K562 (cell line): ENCODE data around the gene CRHR2. TPM values are rescaled to one million over a fixed set of nuclear protein-coding genes. Genes with fewer than 3 reads are reported as not detected.

Experiments
- ATAC-seq: fragments of 200-7000 bp; cut with Tn5 transposase; 3 replicates; pipeline ENCODE4 v1.9.1; 2020; ENCODE audit warnings: moderate library complexity
- BruUV-seq: library from RNA; stranded (reverse); fragments of 400-500 nt; replicated peaks from 2 replicates; lab custom pipeline; 2021; lab: Mats Ljungman, UMichigan
- CTCF ChIA-PET: fragments of 300-600 bp; formaldehyde crosslinking; extraction: SDS; loops from one replicate; lab custom pipeline; 2021; ENCODE audit warnings: low intra/inter-chr PET ratio; lab: Yijun Ruan, JAX
- POLR2A ChIA-PET: fragments of 300-600, 350-650 bp; sonication (Branson Sonifier 250); formaldehyde crosslinking; extraction: SDS; loops from one replicate; lab custom pipeline; 2021; ENCODE audit warnings: antibody characterized with exemption, inconsistent platforms; lab: Yijun Ruan, JAX
- DNase-seq, 4 experiments: peaks; one replicate each; pipeline versions ENCODE4 v3.0.0 to v3.0.0-alpha.2; 2011 to 2018; ENCODE audit warnings: low spot score in 3 of 4, mixed read lengths in 3 of 4; ENCODE audit errors: extremely low read depth in 1 of 4
- FAIRE-seq: peaks from 2 replicates; lab custom pipeline; 2011; peaks lifted over from hg19 to GRCh38; lab: Jason Lieb, UNC
- H2AFZ ChIP-seq: 2 replicates; pipeline ENCODE4 v1.6.0; 2011; ENCODE audit warnings: low read depth, low read length, control low read depth, inconsistent platforms
- H3K27ac ChIP-seq: fragments of 200-600 bp; 3 replicates; pipeline ENCODE4 v1.8.0; 2011; ENCODE audit warnings: low read depth, mild to moderate bottlenecking, control low read depth, inconsistent platforms, low read length, moderate library complexity, mixed read lengths; ENCODE audit errors: extremely low read depth
- H3K27me3 ChIP-seq, 2 experiments: fragments of 300-600 bp in 1 of 2; 2 replicates in 1 of 2; 3 replicates in 1 of 2; pipeline versions ENCODE4 v1.6.0 to v1.8.0; 2011; ENCODE audit warnings: inconsistent platforms in 2 of 2, low read length in 2 of 2, mild to moderate bottlenecking in 1 of 2, mixed read lengths in 1 of 2, moderate library complexity in 1 of 2; ENCODE audit not compliant: control insufficient read depth in 2 of 2, insufficient read depth in 2 of 2
- H3K36me3 ChIP-seq: fragments of 300-600 bp; 3 replicates; pipeline ENCODE4 v1.8.0; 2011; ENCODE audit warnings: mild to moderate bottlenecking, low read length, inconsistent platforms; ENCODE audit not compliant: control insufficient read depth, insufficient read depth
- H3K4me1 ChIP-seq, 2 experiments: fragments of 200-600 bp in 1 of 2; replicated peaks in 1 of 2; 2 replicates in 1 of 2; 3 replicates in 1 of 2; pipeline versions ENCODE4 v1.5.1 to v1.8.0; 2011; ENCODE audit warnings: inconsistent platforms in 2 of 2, low read length in 2 of 2, mild to moderate bottlenecking in 1 of 2, mixed read lengths in 1 of 2, moderate library complexity in 1 of 2; ENCODE audit not compliant: control insufficient read depth in 2 of 2, insufficient read depth in 2 of 2
- H3K4me2 ChIP-seq: 2 replicates; pipeline ENCODE4 v1.6.1; 2011; ENCODE audit warnings: low read length, control low read depth, inconsistent platforms, mixed read lengths; ENCODE audit not compliant: insufficient read depth
- H3K4me3 ChIP-seq: fragments of 200-600 bp; sonication (generic), shearing (Covaris generic); 2 replicates; pipeline ENCODE4 v1.5.1; 2016; ENCODE audit warnings: control low read depth, inconsistent platforms
- H3K79me2 ChIP-seq: fragments of 200-600 bp; 3 replicates; pipeline ENCODE4 v1.8.0; 2011; ENCODE audit warnings: low read length, inconsistent platforms; ENCODE audit not compliant: control insufficient read depth, insufficient read depth
- H3K9ac ChIP-seq, 2 experiments: 2 replicates each; pipeline versions ENCODE4 v1.6.0 to v1.6.1; 2011; ENCODE audit warnings: low read depth in 2 of 2, low read length in 2 of 2, control low read depth in 1 of 2, inconsistent platforms in 1 of 2, mild to moderate bottlenecking in 1 of 2, mixed read lengths in 1 of 2; ENCODE audit not compliant: insufficient read depth in 1 of 2
- H3K9me1 ChIP-seq: one replicate; pipeline ENCODE4 v1.6.0; 2011; ENCODE audit warnings: inconsistent platforms, mild to moderate bottlenecking, low read length, moderate library complexity; ENCODE audit not compliant: control insufficient read depth, insufficient read depth
- H3K9me3 ChIP-seq: replicated peaks from 2 replicates; pipeline ENCODE4 v1.5.1; 2011; ENCODE audit warnings: low read depth, low read length, inconsistent platforms; ENCODE audit not compliant: control insufficient read depth, insufficient read depth
- H4K20me1 ChIP-seq: replicated peaks from 2 replicates; pipeline ENCODE4 v1.6.1; 2011; ENCODE audit warnings: low read length, inconsistent platforms, mixed read lengths; ENCODE audit not compliant: control insufficient read depth, insufficient read depth
- ARID3A ChIP-seq: IDR thresholded peaks from 2 replicates; pipeline ENCODE4 v1.6.1; 2012; ENCODE audit warnings: low read depth, low read length, improper control_type of control experiment, borderline replicate concordance
- CHD7 ChIP-seq: fragments of 200-600 bp; sonication (generic); IDR thresholded peaks from one replicate; pipeline ENCODE4 v1.6.1; 2012; ENCODE audit warnings: mild to moderate bottlenecking, low read depth, low read length, inconsistent platforms
- JUND ChIP-seq, 2 experiments: IDR thresholded peaks; 2 replicates in 1 of 2; 3 replicates in 1 of 2; pipeline ENCODE4 v1.6.1; 2011; ENCODE audit warnings: borderline replicate concordance in 2 of 2, low read depth in 2 of 2, low read length in 2 of 2, improper control_type of control experiment in 1 of 2, missing biosample characterization in 1 of 2, missing genetic modification characterization in 1 of 2, missing genetic modification reagents in 1 of 2
- KDM1A ChIP-seq, 2 experiments: fragments of 450-650 bp; IDR thresholded peaks; 2 replicates each; pipeline ENCODE4 v1.6.1; 2016; ENCODE audit warnings: mild to moderate bottlenecking in 2 of 2
- NR2C1 ChIP-seq, 2 experiments: fragments of 450-650 bp; IDR thresholded peaks; 2 replicates each; pipeline ENCODE4 v1.6.1; 2017; ENCODE audit warnings: mild to moderate bottlenecking in 2 of 2, antibody characterized with exemption in 1 of 2, inconsistent platforms in 1 of 2, missing compliant biosample characterization in 1 of 2, missing genetic modification characterization in 1 of 2
- RAD51 ChIP-seq: fragments of 450-650 bp; IDR thresholded peaks from 2 replicates; pipeline ENCODE4 v1.7.1; 2016; ENCODE audit warnings: low read depth, mild to moderate bottlenecking, borderline replicate concordance
- RFX7 ChIP-seq: fragments of 250-450 bp; sonication (Bioruptor Pico); IDR thresholded peaks from 2 replicates; pipeline ENCODE4 v1.5.1; 2021; ENCODE audit warnings: mild to moderate bottlenecking
- SMARCE1 ChIP-seq: fragments of 450-650 bp; IDR thresholded peaks from 2 replicates; pipeline ENCODE4 v1.7.1; 2016; ENCODE audit warnings: mild to moderate bottlenecking
- ZNF316 ChIP-seq: fragments of 450-650 bp; IDR thresholded peaks from 2 replicates; pipeline ENCODE4 v1.6.1; 2016
- WGBS: fragments of 100-300 bp; shearing (Covaris generic); methylation state at CpG from one replicate; pipeline ENCODE4 v1.1.6; 2016; ENCODE audit warnings: low coverage, mixed read lengths; ENCODE audit not compliant: insufficient coverage; ENCODE audit errors: missing lambda C conversion rate; 5-methylcytosine and 5-hydroxymethylcytosine counted together
- in situ Hi-C: fragments of 300-500 bp; cut with MboI; formaldehyde crosslinking; loops from 4 replicates; pipeline ENCODE4 v1.15.0; 2018; ENCODE audit warnings: inconsistent platforms, mixed read lengths
- intact Hi-C: fragments of 100-400 bp; cut with micrococcal nuclease; formaldehyde crosslinking; loops from 2 replicates; pipeline ENCODE4 v1.14.2; 2022
- polyA plus RNA-seq, 8 experiments: library from polyadenylated mRNA; depleted of rRNA in 4 of 8; stranded (reverse) in 5 of 8; unstranded in 3 of 8; fragments of >200 nt; fragmentation: Nextera tagmentation in 2 of 8; fragmentation: Illumina TruSeq in 1 of 8; extraction: Ambion mirVana in 2 of 8; extraction: Trizol in 1 of 8; gene quantifications; 2 replicates each; pipeline versions ENCODE4 v1.2.1 to v1.2.3, GENCODE V29; 2011 to 2014; ENCODE audit warnings: inconsistent platforms in 1 of 8, missing spikeins in 1 of 8
- total RNA-seq, 7 experiments: library from RNA; depleted of rRNA in 6 of 7; stranded (reverse); fragments of >200 nt in 6 of 7; fragmentation: Illumina TruSeq in 2 of 7; extraction: Trizol in 2 of 7; gene quantifications; 2 replicates each; pipeline versions ENCODE4 v1.2.1 to v1.2.3, GENCODE V29; 2011 to 2021; ENCODE audit warnings: low replicate concordance in 1 of 7

Gene CRHR2
- total and polyA plus RNA-seq, 9 of the 15 experiments (the other 6 are each of a cell fraction or from before 2014, with no cell fraction given) = not detected

- H3K27me3 ChIP-seq = peaks cover 14 to 79% of the 10 kb centered on the region in 2 experiments; a peak in 4 of 5 replicates
- 0% methylated on average over 6 of the region's 6 CpGs for WGBS
- FAIRE-seq (no peak), DNase-seq (no peak), ATAC-seq (no peak)
- no peaks in the 10 kb centered on the region for H4K20me1 ChIP-seq
- CTCF ChIA-PET = no interaction called here
- H3K9ac ChIP-seq = no peak overlapping the region
- H3K36me3 ChIP-seq = no peaks in the 10 kb centered on the region
- no peak overlapping the region for H3K27ac ChIP-seq
- intact Hi-C loops = no loop called here
- H3K4me2 ChIP-seq = no peak overlapping the region
- in situ Hi-C loops = no loop called here
- POLR2A ChIA-PET = interaction anchor here (0.6 to 0.9 kb wide), 3 partner anchors 10 to 510 kb away, joined by 3 read pairs; no protein-coding TSS in a partner anchor
- BruUV-seq = no TSS peak
- no peaks in the 10 kb centered on the region for H3K4me1 ChIP-seq
- H3K9me3 ChIP-seq = no peaks in the 10 kb centered on the region
- no peak overlapping the region for H3K4me3 ChIP-seq
- no peak overlapping the region for H2AFZ ChIP-seq
- no peaks in the 10 kb centered on the region for H3K9me1 ChIP-seq
- H3K79me2 ChIP-seq = no peaks in the 10 kb centered on the region
- TF ChIP-seq CHD7 (no peak), ARID3A (no peak), JUND (IDR thresholded peaks at IDR 0.05; ENCODE audit: borderline replicate concordance, low read depth, low read length) (no peak), JUND (tag; IDR thresholded peaks at IDR 0.05; ENCODE audit: borderline replicate concordance, low read depth, low read length) (no peak), KDM1A (IDR thresholded peaks at IDR 0.05) (no peak), ZNF316 (no peak), NR2C1 (IDR thresholded peaks at IDR 0.05) (no peak), NR2C1 (tag; IDR thresholded peaks at IDR 0.05) (no peak), RAD51 (no peak), RFX7 (CRISPR knock-in tag) (no peak), SMARCE1 (no peak)
Measured at GRCh38 chr7:30694218-30694745, 12.0 kb upstream of the CRHR2 start.
